ENCODE results near the gene PHTF2. TPM values are rescaled to one million over a fixed set of nuclear protein-coding genes. Genes with fewer than 3 reads are reported as not detected.
A peak's percentile ranks its signal among the peaks of the same experiment; 100 is the strongest.

Gene PHTF2
- total RNA-seq, 1 experiment from 2014 or later, result 26.7 TPM

DNA sequence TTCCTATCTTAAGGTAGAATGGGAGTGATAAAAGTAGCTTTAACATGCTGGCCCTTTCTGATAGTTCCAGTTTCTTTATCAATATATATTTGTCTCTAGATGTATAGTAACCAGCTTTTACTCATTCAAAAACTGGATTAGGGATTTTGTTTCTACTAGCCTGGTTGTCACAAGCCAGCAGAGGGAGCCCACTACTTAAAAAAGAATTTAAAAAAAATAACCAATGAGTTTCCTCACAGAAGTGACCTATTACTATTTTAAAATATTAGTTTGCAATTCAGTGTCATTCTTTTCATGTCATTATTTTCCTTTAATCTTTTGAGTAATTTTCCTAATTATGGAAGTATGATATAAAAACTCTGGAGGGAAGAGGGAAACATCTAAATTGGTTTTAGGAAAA, 142.1 kb downstream of the PHTF2 start:
- intact Hi-C loops (cut with micrococcal nuclease), result loop anchor here (1.0 to 2.0 kb wide), 3 partner anchors 100 to 984 kb away; no protein-coding TSS in a partner anchor
- H3K36me3 ChIP-seq (ENCODE audit: control insufficient read depth in 1 of 2, insufficient read depth in 2 of 2, low read length in 2 of 2), result no peaks in the 10 kb centered on the region
- H3K9me2 ChIP-seq (ENCODE audit: insufficient read depth), result no peaks in the 10 kb centered on the region
- POLR2A ChIA-PET, result no interaction called here
- no peak overlapping the region for H2AFZ ChIP-seq (ENCODE audit: low read depth, low read length, poor library complexity, severe bottlenecking)
- ATAC-seq (no peak), DNase-seq (ENCODE audit: low read depth, low spot score) (peak; percentile 6)
- H3K4me1 ChIP-seq (ENCODE audit: control insufficient read depth in 1 of 2, insufficient read depth in 2 of 2, low read length in 2 of 2), result no peaks in the 10 kb centered on the region
- no peak overlapping the region for H3K4me2 ChIP-seq (ENCODE audit: low read length)
- no peaks in the 10 kb centered on the region for H3K27me3 ChIP-seq (ENCODE audit: insufficient read depth, low read length)
- H3K9me3 ChIP-seq (ENCODE audit: control insufficient read depth in 1 of 2, insufficient read depth in 1 of 2, low read depth in 1 of 2, low read length in 2 of 2), result no peaks in the 10 kb centered on the region
- no peak overlapping the region for H3K9ac ChIP-seq (ENCODE audit: low read length)
- no peaks in the 10 kb centered on the region for H3K79me2 ChIP-seq (ENCODE audit: insufficient read depth, low read length)
- H4K20me1 ChIP-seq (ENCODE audit: insufficient read depth), result no peaks in the 10 kb centered on the region
- CTCF ChIA-PET, result interaction anchor here (0.6 to 1.1 kb wide), 4 partner anchors 100 to 286 kb away, joined by 3 to 5 read pairs (median 3); no protein-coding TSS in a partner anchor
- TF ChIP-seq YY1 (IDR thresholded peaks at IDR 0.05; ENCODE audit: extremely low read depth, insufficient replicate concordance, low read depth, low read length), result no peak
- no peak for TF ChIP-seq CBX3 (IDR thresholded peaks at IDR 0.05; ENCODE audit: low read depth)
- TF ChIP-seq POLR2A (IDR thresholded peaks at IDR 0.05; ENCODE audit: borderline replicate concordance, extremely low read depth, insufficient read depth, insufficient read length), result no peak
- TF ChIP-seq JUND (IDR thresholded peaks at IDR 0.05), result no peak
- TF ChIP-seq POLR2AphosphoS5 (IDR thresholded peaks at IDR 0.05; ENCODE audit: low read depth, low read length), result no peak
- no peak for TF ChIP-seq ZFX (IDR thresholded peaks at IDR 0.05)
- TF ChIP-seq, protein P1, sequence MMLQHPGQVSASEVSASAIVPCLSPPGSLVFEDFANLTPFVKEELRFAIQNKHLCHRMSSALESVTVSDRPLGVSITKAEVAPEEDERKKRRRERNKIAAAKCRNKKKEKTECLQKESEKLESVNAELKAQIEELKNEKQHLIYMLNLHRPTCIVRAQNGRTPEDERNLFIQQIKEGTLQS (IDR thresholded peaks at IDR 0.05), result no peak
- TF ChIP-seq SIN3A (IDR thresholded peaks at IDR 0.05; ENCODE audit: low read depth), result no peak
- TF ChIP-seq EZH2phosphoT487 (IDR thresholded peaks at IDR 0.05; ENCODE audit: borderline replicate concordance), result no peak
- TF ChIP-seq SP1 (IDR thresholded peaks at IDR 0.05; ENCODE audit: low read depth), result no peak
- no peak for TF ChIP-seq CEBPB (IDR thresholded peaks at IDR 0.05; ENCODE audit: low read depth)
- TF ChIP-seq, protein P2, sequence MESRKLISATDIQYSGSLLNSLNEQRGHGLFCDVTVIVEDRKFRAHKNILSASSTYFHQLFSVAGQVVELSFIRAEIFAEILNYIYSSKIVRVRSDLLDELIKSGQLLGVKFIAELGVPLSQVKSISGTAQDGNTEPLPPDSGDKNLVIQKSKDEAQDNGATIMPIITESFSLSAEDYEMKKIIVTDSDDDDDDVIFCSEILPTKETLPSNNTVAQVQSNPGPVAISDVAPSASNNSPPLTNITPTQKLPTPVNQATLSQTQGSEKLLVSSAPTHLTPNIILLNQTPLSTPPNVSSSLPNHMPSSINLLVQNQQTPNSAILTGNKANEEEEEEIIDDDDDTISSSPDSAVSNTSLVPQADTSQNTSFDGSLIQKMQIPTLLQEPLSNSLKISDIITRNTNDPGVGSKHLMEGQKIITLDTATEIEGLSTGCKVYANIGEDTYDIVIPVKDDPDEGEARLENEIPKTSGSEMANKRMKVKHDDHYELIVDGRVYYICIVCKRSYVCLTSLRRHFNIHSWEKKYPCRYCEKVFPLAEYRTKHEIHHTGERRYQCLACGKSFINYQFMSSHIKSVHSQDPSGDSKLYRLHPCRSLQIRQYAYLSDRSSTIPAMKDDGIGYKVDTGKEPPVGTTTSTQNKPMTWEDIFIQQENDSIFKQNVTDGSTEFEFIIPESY (IDR thresholded peaks at IDR 0.05; ENCODE audit: extremely low read depth, insufficient replicate concordance, low read length), result no peak
- TF ChIP-seq RAD21 (IDR thresholded peaks at IDR 0.05; ENCODE audit: low read depth), result peak; percentile 65
- TF ChIP-seq, protein P3, sequence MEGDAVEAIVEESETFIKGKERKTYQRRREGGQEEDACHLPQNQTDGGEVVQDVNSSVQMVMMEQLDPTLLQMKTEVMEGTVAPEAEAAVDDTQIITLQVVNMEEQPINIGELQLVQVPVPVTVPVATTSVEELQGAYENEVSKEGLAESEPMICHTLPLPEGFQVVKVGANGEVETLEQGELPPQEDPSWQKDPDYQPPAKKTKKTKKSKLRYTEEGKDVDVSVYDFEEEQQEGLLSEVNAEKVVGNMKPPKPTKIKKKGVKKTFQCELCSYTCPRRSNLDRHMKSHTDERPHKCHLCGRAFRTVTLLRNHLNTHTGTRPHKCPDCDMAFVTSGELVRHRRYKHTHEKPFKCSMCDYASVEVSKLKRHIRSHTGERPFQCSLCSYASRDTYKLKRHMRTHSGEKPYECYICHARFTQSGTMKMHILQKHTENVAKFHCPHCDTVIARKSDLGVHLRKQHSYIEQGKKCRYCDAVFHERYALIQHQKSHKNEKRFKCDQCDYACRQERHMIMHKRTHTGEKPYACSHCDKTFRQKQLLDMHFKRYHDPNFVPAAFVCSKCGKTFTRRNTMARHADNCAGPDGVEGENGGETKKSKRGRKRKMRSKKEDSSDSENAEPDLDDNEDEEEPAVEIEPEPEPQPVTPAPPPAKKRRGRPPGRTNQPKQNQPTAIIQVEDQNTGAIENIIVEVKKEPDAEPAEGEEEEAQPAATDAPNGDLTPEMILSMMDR (IDR thresholded peaks at IDR 0.05 in 2 of 3, conservative IDR thresholded peaks at IDR 0.05 in 1 of 3; ENCODE audit: borderline replicate concordance in 1 of 3, insufficient read depth in 1 of 3, low read depth in 2 of 3, low read length in 2 of 3), result peak; percentile 54 to 74 (median 63)
- no peak overlapping the region for H3K27ac ChIP-seq (ENCODE audit: low read depth, low read length)
- RAD21 ChIA-PET (ENCODE audit: low non-redundant PET in 1 of 2, low total read pairs in 2 of 2, uncharacterized antibody in 2 of 2, unreplicated experiment in 2 of 2), result no interaction called here
- H3K4me3 ChIP-seq (replicated peaks in 1 of 2; ENCODE audit: low read depth in 1 of 2, low read length in 2 of 2), result no peak overlapping the region
- no TSS peak for BruUV-seq (replicated peaks)

Data from HCT116 (cell line).